COLO668 (cell line): Measurements from ENCODE around the gene ALG3.

Experiments
- DNase-seq: peaks from one replicate; lab custom pipeline; 2025; ENCODE audit not compliant: unreplicated experiment; lab: John Stamatoyannopoulos, UW

Gene ALG3

GRCh38 chr3:184260724-184261269 lies 12.0 kb upstream of the ALG3 start:
- peak; percentile 33 for DNase-seq

GRCh38 chr3:184259878-184260723 lies 11.3 kb upstream of the ALG3 start:
- peak; percentile 54 for DNase-seq

- no peak for DNase-seq
These were observed 10.7 kb upstream of the ALG3 start for GRCh38 chr3:184259396-184259877.

- DNase-seq = no peak
These were observed 10.2 kb upstream of the ALG3 start for GRCh38 chr3:184258926-184259325.

GRCh38 chr3:184257083-184257915 lies 8.5 kb upstream of the ALG3 start:
- DNase-seq = no peak

GRCh38 chr3:184255291-184256039 lies 6.7 kb upstream of the ALG3 start:
- DNase-seq = no peak

- DNase-seq = peak; percentile 87
These were observed 1.5 kb upstream of the ALG3 start for GRCh38 chr3:184250167-184250828.

- peak; percentile 94 for DNase-seq
These were observed 827 bp upstream of the ALG3 start, which contains the start of gene EEF1AKMT4 for GRCh38 chr3:184249412-184250166. EEF1AKMT4 (plus strand) TSS chr3:184249672; CDS start chr3:184249695, 23 bp downstream.

- DNase-seq = no peak
These were observed 6.5 kb downstream of the ALG3 start for GRCh38 chr3:184242297-184242685.

- DNase-seq = peak; percentile 77
These were observed 7.1 kb downstream of the ALG3 start for GRCh38 chr3:184241447-184242296.

- no peak for DNase-seq
These were observed 7.7 kb downstream of the ALG3 start for GRCh38 chr3:184241141-184241446.

- no peak for DNase-seq
These were observed 8.2 kb downstream of the ALG3 start for GRCh38 chr3:184240384-184241140.

GRCh38 chr3:184239708-184240107 lies 9.1 kb downstream of the ALG3 start:
- DNase-seq = no peak

- DNase-seq = no peak
These were observed 9.5 kb downstream of the ALG3 start for GRCh38 chr3:184239221-184239620.

GRCh38 chr3:184238246-184238818 lies 10.4 kb downstream of the ALG3 start:
- DNase-seq = no peak

- DNase-seq = no peak
These were observed 11.0 kb downstream of the ALG3 start for GRCh38 chr3:184237807-184238206.

- no peak for DNase-seq
These were observed 11.6 kb downstream of the ALG3 start for GRCh38 chr3:184237211-184237610.

GRCh38 chr3:184236636-184237035 lies 12.1 kb downstream of the ALG3 start:
- no peak for DNase-seq
